Measurements from ENCODE around the gene ACE.

Gene ACE

GRCh38 chr17:63538693-63539595 lies 62.1 kb downstream of the ACE start:
- DNase-seq = no peak

- no peak for DNase-seq
Measured at GRCh38 chr17:63540590-63540989, 63.7 kb downstream of the ACE start.

GRCh38 chr17:63542218-63542545 lies 65.3 kb downstream of the ACE start:
- DNase-seq = no peak

- no peak for DNase-seq
Measured at GRCh38 chr17:63542942-63543821, 66.3 kb downstream of the ACE start.

GRCh38 chr17:63543822-63544420 lies 67.1 kb downstream of the ACE start:
- no peak for DNase-seq

GRCh38 chr17:63544467-63545301 lies 67.8 kb downstream of the ACE start:
- DNase-seq = no peak

- DNase-seq = no peak
Measured at GRCh38 chr17:63546308-63547082, 69.6 kb downstream of the ACE start.

- no peak for DNase-seq
Measured at GRCh38 chr17:63547083-63547523, 70.2 kb downstream of the ACE start.

Data from NCI-H1694 (cell line).